ENCODE results near the gene MC1R.
A peak's percentile ranks its signal among the peaks of the same experiment; 100 is the strongest.

MC1R gene

GRCh38 chr16:89905511-89906139 lies 13.0 kb upstream of the MC1R start:
- no peak for TF ChIP-seq POLR2AphosphoS5 (IDR thresholded peaks at IDR 0.05; ENCODE audit: low read depth, low read length)
- no peak for TF ChIP-seq POLR2A (IDR thresholded peaks at IDR 0.05; ENCODE audit: low read depth, low read length)
- no peak for TF ChIP-seq PAX5 (IDR thresholded peaks at IDR 0.05; ENCODE audit: insufficient read depth, low read length, severe bottlenecking)
- no peak for TF ChIP-seq POU2F2 (IDR thresholded peaks at IDR 0.05; ENCODE audit: low read depth, low read length)
- TF ChIP-seq SPI1 (IDR thresholded peaks at IDR 0.05; ENCODE audit: low read depth, low read length) = no peak
- TF ChIP-seq TAF1 (IDR thresholded peaks at IDR 0.05; ENCODE audit: low read depth, low read length) = no peak
- FAIRE-seq = no peak
- no peak for DNase-seq (ENCODE audit: insufficient read length, low spot score)

- TF ChIP-seq POLR2AphosphoS5 (IDR thresholded peaks at IDR 0.05; ENCODE audit: low read depth, low read length) (no peak), TAF1 (IDR thresholded peaks at IDR 0.05; ENCODE audit: low read depth, low read length) (no peak), POLR2A (IDR thresholded peaks at IDR 0.05; ENCODE audit: low read depth, low read length) (no peak), SPI1 (IDR thresholded peaks at IDR 0.05; ENCODE audit: low read depth, low read length) (no peak), POU2F2 (IDR thresholded peaks at IDR 0.05; ENCODE audit: low read depth, low read length) (no peak)
- DNase-seq (ENCODE audit: insufficient read length, low spot score) = no peak
- no peak for FAIRE-seq
Observed at GRCh38 chr16:89906140-89907025, 12.3 kb upstream of the MC1R start.

GRCh38 chr16:89907055-89907814 lies 11.4 kb upstream of the MC1R start:
- FAIRE-seq = no peak
- no peak for TF ChIP-seq TAF1 (IDR thresholded peaks at IDR 0.05; ENCODE audit: low read depth, low read length)
- TF ChIP-seq POLR2AphosphoS5 (IDR thresholded peaks at IDR 0.05; ENCODE audit: low read depth, low read length) = no peak
- TF ChIP-seq POLR2A (IDR thresholded peaks at IDR 0.05; ENCODE audit: low read depth, low read length) = no peak
- no peak for TF ChIP-seq POU2F2 (IDR thresholded peaks at IDR 0.05; ENCODE audit: low read depth, low read length)
- TF ChIP-seq PAX5 (IDR thresholded peaks at IDR 0.05; ENCODE audit: insufficient read depth, low read length, severe bottlenecking) = no peak
- no peak for TF ChIP-seq SPI1 (IDR thresholded peaks at IDR 0.05; ENCODE audit: low read depth, low read length)

GRCh38 chr16:89908236-89908635 lies 10.4 kb upstream of the MC1R start:
- FAIRE-seq = no peak
- TF ChIP-seq SPI1 (IDR thresholded peaks at IDR 0.05; ENCODE audit: low read depth, low read length) = no peak
- no peak for TF ChIP-seq TAF1 (IDR thresholded peaks at IDR 0.05; ENCODE audit: low read depth, low read length)
- no peak for TF ChIP-seq POU2F2 (IDR thresholded peaks at IDR 0.05; ENCODE audit: low read depth, low read length)
- no peak for TF ChIP-seq PAX5 (IDR thresholded peaks at IDR 0.05; ENCODE audit: insufficient read depth, low read length, severe bottlenecking)
- no peak for TF ChIP-seq POLR2AphosphoS5 (IDR thresholded peaks at IDR 0.05; ENCODE audit: low read depth, low read length)
- TF ChIP-seq POLR2A (IDR thresholded peaks at IDR 0.05; ENCODE audit: low read depth, low read length) = no peak
- no peak for DNase-seq (ENCODE audit: insufficient read length, low spot score)

More at GRCh38 chr16:89907055-89907814, 11.4 kb upstream of the MC1R start:
- DNase-seq (ENCODE audit: insufficient read length, low spot score) = no peak

- peak; percentile 92 for DNase-seq (ENCODE audit: insufficient read length, low spot score)
- FAIRE-seq = peak; percentile 84
- TF ChIP-seq POLR2A (IDR thresholded peaks at IDR 0.05; ENCODE audit: low read depth, low read length) (no peak), POU2F2 (IDR thresholded peaks at IDR 0.05; ENCODE audit: low read depth, low read length) (peak; percentile 40; the same call in 1 of the 2 replicates), PAX5 (IDR thresholded peaks at IDR 0.05; ENCODE audit: insufficient read depth, low read length, severe bottlenecking) (no peak), SPI1 (IDR thresholded peaks at IDR 0.05; ENCODE audit: low read depth, low read length) (peak; percentile 14; the same call in 1 of the 2 replicates), POLR2AphosphoS5 (IDR thresholded peaks at IDR 0.05; ENCODE audit: low read depth, low read length) (no peak), TAF1 (IDR thresholded peaks at IDR 0.05; ENCODE audit: low read depth, low read length) (0 out of 2 replicates have a peak, but pooled peaks have one; percentile 11)
Observed at GRCh38 chr16:89909777-89910716, 8.6 kb upstream of the MC1R start.

GRCh38 chr16:89910717-89911354 lies 7.8 kb upstream of the MC1R start:
- FAIRE-seq = no peak
- TF ChIP-seq TAF1 (IDR thresholded peaks at IDR 0.05; ENCODE audit: low read depth, low read length) (no peak), SPI1 (IDR thresholded peaks at IDR 0.05; ENCODE audit: low read depth, low read length) (no peak), POLR2AphosphoS5 (IDR thresholded peaks at IDR 0.05; ENCODE audit: low read depth, low read length) (no peak), POLR2A (IDR thresholded peaks at IDR 0.05; ENCODE audit: low read depth, low read length) (no peak), PAX5 (IDR thresholded peaks at IDR 0.05; ENCODE audit: insufficient read depth, low read length, severe bottlenecking) (no peak), POU2F2 (IDR thresholded peaks at IDR 0.05; ENCODE audit: low read depth, low read length) (no peak)
- DNase-seq (ENCODE audit: insufficient read length, low spot score) = no peak

GRCh38 chr16:89911375-89911774 lies 7.3 kb upstream of the MC1R start:
- FAIRE-seq (no peak), DNase-seq (ENCODE audit: insufficient read length, low spot score) (no peak)
- TF ChIP-seq POLR2A (IDR thresholded peaks at IDR 0.05; ENCODE audit: low read depth, low read length) (no peak), SPI1 (IDR thresholded peaks at IDR 0.05; ENCODE audit: low read depth, low read length) (no peak), POLR2AphosphoS5 (IDR thresholded peaks at IDR 0.05; ENCODE audit: low read depth, low read length) (no peak), POU2F2 (IDR thresholded peaks at IDR 0.05; ENCODE audit: low read depth, low read length) (no peak), TAF1 (IDR thresholded peaks at IDR 0.05; ENCODE audit: low read depth, low read length) (no peak), PAX5 (IDR thresholded peaks at IDR 0.05; ENCODE audit: insufficient read depth, low read length, severe bottlenecking) (no peak)

Data from GM12891 (cell line).